GM18508 (cell line): ENCODE data around the gene VDAC2.
"Not testable (repeated sequence)": the region's sequence is repeated elsewhere in the genome, so short reads cannot be mapped to it uniquely, and the experiment has no call there.

Experiments
- ATAC-seq: cut with Tn5 transposase; IDR thresholded peaks from one replicate; pipeline ENCODE4 v1.9.1; 2021; ENCODE audit warnings: moderate number of reproducible peaks; ENCODE audit not compliant: insufficient read depth, unreplicated experiment

VDAC2 gene

GRCh38 chr10:75197066-75197465 is 13.5 kb upstream of the VDAC2 start:
- ATAC-seq, result no peak

- ATAC-seq, result no peak
Observed at GRCh38 chr10:75197906-75198305, 12.7 kb upstream of the VDAC2 start.

GRCh38 chr10:75199949-75200348 is 10.6 kb upstream of the VDAC2 start:
- not testable (repeated sequence) for ATAC-seq

GRCh38 chr10:75201793-75202307 is 8.7 kb upstream of the VDAC2 start:
- no peak for ATAC-seq

- no peak for ATAC-seq
Observed at GRCh38 chr10:75202321-75203045, 8.1 kb upstream of the VDAC2 start.

GRCh38 chr10:75203046-75203620 is 7.5 kb upstream of the VDAC2 start:
- ATAC-seq, result not testable (repeated sequence)

- no peak for ATAC-seq
Observed at GRCh38 chr10:75203724-75204123, 6.9 kb upstream of the VDAC2 start.

GRCh38 chr10:75205908-75206307 is 4.7 kb upstream of the VDAC2 start:
- no peak for ATAC-seq

- not testable (repeated sequence) for ATAC-seq
Observed at GRCh38 chr10:75206638-75207037, 4.0 kb upstream of the VDAC2 start.

GRCh38 chr10:75207079-75207856 is 3.3 kb upstream of the VDAC2 start:
- no peak for ATAC-seq

- ATAC-seq, result no peak
Observed at GRCh38 chr10:75207857-75208144, 2.8 kb upstream of the VDAC2 start.

GRCh38 chr10:75208181-75208580 is 2.4 kb upstream of the VDAC2 start:
- no peak for ATAC-seq

- no peak for ATAC-seq
Observed at GRCh38 chr10:75209086-75209920, 1.3 kb upstream of the VDAC2 start.

- peak; percentile 31 for ATAC-seq
Observed at GRCh38 chr10:75209921-75210281, 695 bp upstream of the VDAC2 start.

GRCh38 chr10:75211007-75211691 is 553 bp downstream of the VDAC2 start:
- peak; percentile 14 for ATAC-seq

- ATAC-seq, result no peak
Observed at GRCh38 chr10:75212343-75212742, 1.7 kb downstream of the VDAC2 start.

- ATAC-seq, result no peak
Observed at GRCh38 chr10:75220274-75220673, 9.7 kb downstream of the VDAC2 start.

- not testable (repeated sequence) for ATAC-seq
Observed at GRCh38 chr10:75221492-75221891, 10.9 kb downstream of the VDAC2 start.

GRCh38 chr10:75223507-75223906 is 12.9 kb downstream of the VDAC2 start:
- ATAC-seq, result no peak

GRCh38 chr10:75226095-75226494 is 15.5 kb downstream of the VDAC2 start:
- ATAC-seq, result no peak
